ENCODE results near the gene SERPINA4.

Gene SERPINA4

GRCh38 chr14:94570002-94570400 is 8.8 kb downstream of the SERPINA4 start:
- TF ChIP-seq CTCF (conservative IDR thresholded peaks at IDR 0.05; ENCODE audit: low read length) (no peak), EZH2phosphoT487 (IDR thresholded peaks at IDR 0.05; ENCODE audit: borderline replicate concordance) (no peak)
- H3K4me3 ChIP-seq (ENCODE audit: low read length, poor library complexity, severe bottlenecking): no peak overlapping the region
- no peaks in the 10 kb centered on the region for H3K9me2 ChIP-seq (replicated peaks; ENCODE audit: low read depth, low read length)
- no peaks in the 10 kb centered on the region for H4K20me1 ChIP-seq (ENCODE audit: insufficient read depth, low read length, poor library complexity, severe bottlenecking)
- H3K79me2 ChIP-seq (ENCODE audit: insufficient read depth, low read length): no peaks in the 10 kb centered on the region
- no peaks in the 10 kb centered on the region for H3K27me3 ChIP-seq (ENCODE audit: insufficient read depth, low read length, poor library complexity, severe bottlenecking)
- H3K4me2 ChIP-seq (ENCODE audit: low read depth, low read length, poor library complexity, severe bottlenecking): no peak overlapping the region
- H3K36me3 ChIP-seq (ENCODE audit: insufficient read depth, low read length): no peaks in the 10 kb centered on the region
- H3K4me1 ChIP-seq (ENCODE audit: insufficient read depth, low read length, poor library complexity, severe bottlenecking): no peaks in the 10 kb centered on the region
- no peak overlapping the region for H3K9ac ChIP-seq (ENCODE audit: low read depth, low read length, poor library complexity, severe bottlenecking)
- H2AFZ ChIP-seq (ENCODE audit: low read length): no peak overlapping the region
- peaks cover 6% of the 10 kb centered on the region; the same call in 1 of the 2 replicates for H3K9me3 ChIP-seq (ENCODE audit: insufficient read depth, low read depth, low read length)
- no peaks in the 10 kb centered on the region for H3F3A ChIP-seq (ENCODE audit: low read depth)

GRCh38 chr14:94570440-94570839 is 9.2 kb downstream of the SERPINA4 start:
- Histone ChIP-seq H4K20me1 (ENCODE audit: insufficient read depth, low read length, poor library complexity, severe bottlenecking) (no peaks in the 10 kb centered on the region), H3K9me3 (ENCODE audit: insufficient read depth, low read depth, low read length) (peaks cover 9% of the 10 kb centered on the region; the same call in 1 of the 2 replicates), H3K27me3 (ENCODE audit: insufficient read depth, low read length, poor library complexity, severe bottlenecking) (no peaks in the 10 kb centered on the region), H3K9me2 (replicated peaks; ENCODE audit: low read depth, low read length) (no peaks in the 10 kb centered on the region), H3K4me3 (ENCODE audit: low read length, poor library complexity, severe bottlenecking) (no peak overlapping the region), H3K36me3 (ENCODE audit: insufficient read depth, low read length) (no peaks in the 10 kb centered on the region), H2AFZ (ENCODE audit: low read length) (no peak overlapping the region), H3K4me2 (ENCODE audit: low read depth, low read length, poor library complexity, severe bottlenecking) (no peak overlapping the region), H3K9ac (ENCODE audit: low read depth, low read length, poor library complexity, severe bottlenecking) (no peak overlapping the region), H3K4me1 (ENCODE audit: insufficient read depth, low read length, poor library complexity, severe bottlenecking) (no peaks in the 10 kb centered on the region), H3F3A (ENCODE audit: low read depth) (no peaks in the 10 kb centered on the region), H3K79me2 (ENCODE audit: insufficient read depth, low read length) (no peaks in the 10 kb centered on the region)
- TF ChIP-seq EZH2phosphoT487 (IDR thresholded peaks at IDR 0.05; ENCODE audit: borderline replicate concordance) (no peak), CTCF (conservative IDR thresholded peaks at IDR 0.05; ENCODE audit: low read length) (no peak)

- H3K4me1 ChIP-seq (ENCODE audit: insufficient read depth, low read length, poor library complexity, severe bottlenecking): no peaks in the 10 kb centered on the region
- H2AFZ ChIP-seq (ENCODE audit: low read length): no peak overlapping the region
- H3K79me2 ChIP-seq (ENCODE audit: insufficient read depth, low read length): no peaks in the 10 kb centered on the region
- H3K4me2 ChIP-seq (ENCODE audit: low read depth, low read length, poor library complexity, severe bottlenecking): no peak overlapping the region
- H3K9me3 ChIP-seq (ENCODE audit: insufficient read depth, low read depth, low read length): peaks cover 9% of the 10 kb centered on the region; the same call in 1 of the 2 replicates
- no peak for TF ChIP-seq EZH2phosphoT487 (IDR thresholded peaks at IDR 0.05; ENCODE audit: borderline replicate concordance)
- TF ChIP-seq CTCF (conservative IDR thresholded peaks at IDR 0.05; ENCODE audit: low read length): no peak
- no peaks in the 10 kb centered on the region for H3F3A ChIP-seq (ENCODE audit: low read depth)
- H3K27me3 ChIP-seq (ENCODE audit: insufficient read depth, low read length, poor library complexity, severe bottlenecking): no peaks in the 10 kb centered on the region
- no peaks in the 10 kb centered on the region for H3K9me2 ChIP-seq (replicated peaks; ENCODE audit: low read depth, low read length)
- no peak overlapping the region for H3K4me3 ChIP-seq (ENCODE audit: low read length, poor library complexity, severe bottlenecking)
- no peaks in the 10 kb centered on the region for H4K20me1 ChIP-seq (ENCODE audit: insufficient read depth, low read length, poor library complexity, severe bottlenecking)
- no peaks in the 10 kb centered on the region for H3K36me3 ChIP-seq (ENCODE audit: insufficient read depth, low read length)
- H3K9ac ChIP-seq (ENCODE audit: low read depth, low read length, poor library complexity, severe bottlenecking): no peak overlapping the region
These were observed 10.2 kb downstream of the SERPINA4 start for GRCh38 chr14:94571395-94571794.

All from Loucy (cell line).